HG03095 (cell line): ENCODE results near the gene PDE4B.

Source experiments
- ATAC-seq: cut with Tn5 transposase; IDR thresholded peaks from one replicate; pipeline ENCODE4 v1.9.1; 2021; ENCODE audit warnings: moderate library complexity; ENCODE audit not compliant: unreplicated experiment

Gene PDE4B

DNA sequence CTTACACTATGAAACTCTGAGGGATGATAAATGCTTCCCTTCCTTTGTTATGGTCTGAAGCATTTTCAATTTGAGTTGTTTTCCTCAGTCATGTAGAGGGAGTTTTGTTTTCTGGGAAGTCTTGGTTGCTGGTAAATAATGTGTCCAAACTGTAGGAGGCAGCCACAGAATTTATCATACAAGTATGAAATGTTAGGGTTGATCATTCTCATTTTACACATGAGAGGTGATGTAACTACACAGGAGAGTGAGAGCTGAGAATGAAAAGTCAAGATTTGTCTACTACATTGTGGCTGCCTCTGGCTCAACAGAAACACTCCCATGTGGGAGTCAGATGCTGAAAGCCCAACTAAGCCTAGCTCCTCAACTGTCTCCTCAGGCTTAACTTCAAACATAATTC, 558.8 kb downstream of the PDE4B start:
- peak; percentile 33 for ATAC-seq

DNA sequence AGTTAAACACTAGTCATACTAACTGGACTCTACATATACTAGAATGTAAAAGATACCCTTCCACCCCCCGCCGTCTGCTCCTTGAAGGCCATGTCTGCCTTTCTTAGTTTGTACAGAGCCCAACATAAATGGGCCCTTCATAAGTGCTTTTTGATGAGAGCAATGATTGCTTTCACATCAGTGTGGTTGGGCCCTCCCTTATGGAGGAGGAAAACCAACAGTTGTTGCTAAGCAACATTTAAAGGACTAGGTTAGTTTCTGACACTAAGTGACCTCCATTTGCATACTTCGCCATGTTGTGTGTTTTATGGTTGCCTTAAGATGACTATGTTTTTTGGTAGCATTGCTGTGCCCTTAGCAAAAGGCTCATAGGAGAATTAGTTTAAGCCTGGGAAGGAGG, 559.2 kb downstream of the PDE4B start:
- ATAC-seq, result peak; percentile 22

GRCh38 chr1:66352792-66353191, 560.1 kb downstream of the PDE4B start:
- ATAC-seq, result no peak

DNA sequence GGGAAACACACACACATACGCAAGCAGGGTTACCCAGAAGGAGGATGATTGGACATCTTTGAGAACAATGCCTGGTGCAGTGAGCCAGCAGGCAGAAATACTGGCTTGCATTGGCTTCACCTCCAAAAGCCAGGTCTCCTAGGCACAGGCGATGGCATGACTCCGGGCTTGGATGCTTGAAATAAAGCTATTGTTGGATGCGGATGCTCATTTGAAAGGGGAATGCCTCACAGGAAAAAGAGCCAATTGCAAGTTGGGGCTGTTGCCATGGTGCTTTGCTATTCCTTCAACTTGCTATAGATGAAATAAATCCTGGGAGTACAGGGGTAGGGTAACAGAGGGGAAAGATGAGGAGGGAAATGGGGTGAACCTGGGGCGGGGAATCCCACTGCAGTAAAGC, 560.6 kb downstream of the PDE4B start:
- no peak for ATAC-seq

- no peak for ATAC-seq
Observed at GRCh38 chr1:66354311-66355201, 561.9 kb downstream of the PDE4B start.

DNA sequence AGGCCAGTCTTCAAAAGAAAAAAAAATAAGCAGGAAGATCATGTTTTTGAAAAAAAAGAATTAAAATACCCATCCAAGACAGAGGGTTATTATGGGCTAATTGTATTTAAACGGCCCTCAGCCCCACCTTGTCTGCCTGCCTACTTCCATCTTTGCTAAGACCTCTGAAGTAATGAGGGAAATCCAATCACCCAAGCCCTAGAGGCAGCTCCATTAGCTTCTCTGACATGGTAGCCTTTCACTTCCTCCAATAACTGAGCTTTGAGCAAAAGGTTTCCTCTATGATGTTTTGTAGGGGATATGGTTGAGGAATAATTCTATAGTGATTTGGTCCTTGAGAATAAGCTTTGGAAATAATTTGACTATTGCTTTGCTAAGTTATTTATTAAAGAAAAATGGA, 563.1 kb downstream of the PDE4B start:
- no peak for ATAC-seq

DNA sequence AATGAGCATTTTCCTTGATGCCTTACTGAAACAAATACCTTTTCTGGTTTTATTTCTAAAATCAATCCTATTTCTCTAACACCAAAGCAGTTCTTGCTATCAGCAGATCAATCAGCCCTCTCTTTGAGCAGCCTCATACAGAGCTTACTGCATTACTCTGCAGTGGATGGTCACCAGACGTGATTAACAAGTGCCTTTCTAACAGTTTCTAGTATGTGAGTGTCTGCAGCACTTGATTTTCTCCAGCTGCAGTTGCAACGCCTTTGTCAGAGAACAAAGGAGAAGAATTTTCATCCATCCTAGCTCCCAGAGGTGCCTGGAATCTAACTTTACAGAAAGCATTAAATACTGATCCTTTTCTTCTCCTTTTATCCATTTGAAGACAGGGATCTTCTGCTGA, 563.9 kb downstream of the PDE4B start:
- ATAC-seq, result no peak

- ATAC-seq, result no peak
Observed at GRCh38 chr1:66357021-66357420, 564.3 kb downstream of the PDE4B start.

- no peak for ATAC-seq
Observed at GRCh38 chr1:66357478-66358197, 564.9 kb downstream of the PDE4B start.

GRCh38 chr1:66359269-66359668, 566.6 kb downstream of the PDE4B start:
- ATAC-seq, result no peak

DNA sequence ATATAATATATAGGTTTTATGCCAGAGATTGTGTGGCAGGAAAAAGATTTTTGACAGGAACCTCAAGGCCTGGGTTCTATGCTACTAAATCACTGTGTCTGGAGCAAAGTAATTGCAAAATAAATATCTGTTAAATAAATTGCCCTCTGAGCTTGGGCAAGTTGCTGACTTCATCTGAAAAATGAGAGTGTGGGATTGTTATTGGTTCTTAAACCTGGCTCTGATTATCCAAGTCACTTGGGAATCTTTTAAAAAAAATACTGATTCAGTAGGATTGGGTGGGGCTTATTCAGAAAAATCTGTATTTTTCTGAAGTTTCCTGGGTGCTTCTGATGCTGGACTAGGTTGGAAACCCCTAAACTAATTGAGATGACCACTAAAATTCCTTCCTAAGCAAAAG, 567.1 kb downstream of the PDE4B start:
- no peak for ATAC-seq

- no peak for ATAC-seq
Observed at GRCh38 chr1:66360285-66360724, 567.6 kb downstream of the PDE4B start.

GRCh38 chr1:66364578-66365391, 572.1 kb downstream of the PDE4B start:
- peak; percentile 58 for ATAC-seq

GRCh38 chr1:66365635-66366034, 572.9 kb downstream of the PDE4B start:
- ATAC-seq, result no peak

DNA sequence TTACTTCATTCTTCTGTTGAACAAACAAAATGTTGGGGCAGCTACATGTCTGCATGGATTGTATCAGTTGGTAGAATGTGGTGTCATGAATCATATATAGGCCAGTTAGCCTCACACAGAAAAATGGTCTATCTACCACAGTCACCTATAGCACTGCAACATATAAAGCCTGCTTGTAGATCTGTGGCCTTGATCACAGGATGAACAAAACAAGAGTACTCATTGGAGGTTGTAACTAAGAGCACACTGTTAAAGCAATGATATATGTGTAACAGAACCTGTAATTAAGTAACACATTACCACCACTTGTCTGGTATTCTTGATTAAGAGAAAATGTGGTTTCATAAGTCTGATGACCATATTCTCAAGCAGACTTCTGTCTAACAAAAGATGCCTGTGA, 573.9 kb downstream of the PDE4B start:
- no peak for ATAC-seq

DNA sequence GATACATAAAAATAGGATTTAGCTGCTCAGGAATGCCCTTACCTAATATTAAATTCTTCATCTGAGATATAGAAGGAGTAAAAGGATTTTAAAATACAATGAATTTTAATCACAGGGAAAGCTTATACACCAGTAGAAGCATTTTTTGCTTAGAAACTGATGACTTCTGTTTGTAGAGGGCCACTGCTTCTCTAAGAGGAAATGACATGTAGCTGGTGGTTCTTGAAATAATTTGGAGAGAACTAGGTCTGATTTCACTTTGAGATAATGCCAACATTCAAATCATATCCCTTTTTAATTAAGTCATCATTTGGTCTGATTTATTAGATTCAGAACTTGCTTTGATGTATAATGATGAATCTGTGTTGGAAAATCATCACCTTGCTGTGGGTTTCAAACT, 574.7 kb downstream of the PDE4B start:
- no peak for ATAC-seq

GRCh38 chr1:66368261-66368660, 575.6 kb downstream of the PDE4B start:
- ATAC-seq, result no peak

DNA sequence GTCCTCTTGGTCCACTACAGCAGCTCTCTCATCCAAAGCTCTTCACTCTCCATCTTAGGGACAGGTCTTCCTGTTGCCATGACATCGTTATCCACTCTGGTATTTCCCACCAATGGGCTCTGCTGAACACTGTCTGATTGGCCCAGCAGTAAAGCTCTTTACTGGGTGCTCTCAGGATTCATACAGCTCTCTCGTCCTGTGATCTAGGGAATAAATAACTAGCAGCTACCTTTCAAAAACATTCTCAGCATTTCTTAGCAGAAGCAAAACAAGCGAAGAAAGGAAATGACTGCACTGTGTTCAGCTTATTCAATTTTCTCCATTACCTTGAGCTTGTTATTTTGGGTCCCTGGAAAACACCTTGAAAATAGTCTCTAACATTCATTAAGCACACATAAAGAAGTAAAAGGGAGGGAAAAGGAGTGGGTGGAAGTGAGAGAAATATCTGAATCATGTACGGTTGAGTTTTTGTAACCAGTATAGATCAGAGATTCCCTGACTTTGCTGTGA, 577.8 kb downstream of the PDE4B start:
- ATAC-seq, result no peak

DNA sequence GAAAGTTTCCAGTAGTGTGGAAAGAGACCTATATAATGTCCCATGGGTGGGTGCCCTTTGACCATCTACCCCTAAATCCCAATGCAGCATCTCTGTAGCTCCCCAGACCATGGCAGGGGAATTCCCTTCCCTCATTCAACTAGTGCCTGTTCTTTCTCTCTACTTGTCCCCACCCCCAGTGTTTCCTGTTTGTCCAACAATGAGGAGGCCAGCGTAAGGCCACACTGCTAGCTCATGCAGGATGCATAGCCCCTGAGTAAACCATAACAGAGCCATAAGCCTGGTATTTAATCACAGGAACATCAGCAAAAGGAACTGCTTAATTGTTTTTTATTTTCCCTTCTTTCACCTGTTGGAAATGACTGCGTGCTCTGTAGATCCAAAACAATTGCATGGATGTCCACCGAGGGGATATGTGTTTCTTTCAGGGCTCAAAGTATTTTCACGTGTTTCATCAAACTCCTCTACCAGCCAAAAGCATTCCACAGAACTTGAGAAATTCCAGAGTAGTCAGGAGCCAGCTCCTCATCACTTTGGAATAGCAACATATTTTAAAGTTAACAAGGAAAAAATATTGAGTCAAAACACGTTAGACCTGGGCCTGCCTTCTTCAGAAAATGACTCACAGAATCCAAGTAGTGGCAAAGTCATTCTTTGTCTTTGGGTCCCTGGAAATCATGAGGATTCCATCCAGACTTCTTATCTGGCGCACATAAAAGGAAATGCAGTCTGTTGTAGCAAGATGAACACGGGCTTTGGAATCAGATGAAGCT, 578.7 kb downstream of the PDE4B start:
- ATAC-seq, result peak; percentile 33

- no peak for ATAC-seq
Observed at GRCh38 chr1:66372522-66373101, 579.9 kb downstream of the PDE4B start.
